Measurements from ENCODE around the gene NMUR2. TPM values are rescaled to one million over a fixed set of nuclear protein-coding genes. Genes with fewer than 3 reads are reported as not detected.

The NMUR2 gene
- total and polyA plus RNA-seq, 2 of the 8 experiments (the other 6 are each of a cell fraction or from before 2014, with no cell fraction given), result 0.11 TPM; not detected in 1

GRCh38 chr5:152379331-152379730 is 25.7 kb downstream of the NMUR2 start:
- H3K9ac ChIP-seq (replicated peaks in 1 of 4; ENCODE audit: extremely low read depth in 1 of 4, low read depth in 3 of 4, low read length in 3 of 4), result no peak overlapping the region
- no peak overlapping the region for H4K91ac ChIP-seq (replicated peaks; ENCODE audit: insufficient read length, low read length)
- H2BK12ac ChIP-seq (ENCODE audit: low read depth, low read length), result no peak overlapping the region
- FAIRE-seq (no peak), DNase-seq (ENCODE audit: low read depth in 1 of 2, low spot score in 2 of 2) (no peak)
- H3K79me1 ChIP-seq (ENCODE audit: low read depth, low read length), result no peaks in the 10 kb centered on the region
- WGBS, 2 experiments (ENCODE audit: extremely low coverage in 1 of 2, insufficient coverage in 1 of 2, insufficient read length in 1 of 2, insufficient replicate concordance in 2 of 2, low coverage in 1 of 2, low lambda C conversion rate in 2 of 2, missing lambda C conversion rate in 1 of 2), result 95% methylated on average over 3 of the region's 3 CpGs; no CpG with 5 or more reads in 1 of the 2 experiments
- H2BK120ac ChIP-seq (replicated peaks; ENCODE audit: low read depth, low read length), result no peak overlapping the region
- H3K4me2 ChIP-seq (ENCODE audit: insufficient read depth in 1 of 2, low read depth in 2 of 2, low read length in 2 of 2), result no peak overlapping the region
- ChIA-PET POLR2A (ENCODE audit: partially characterized antibody) (no interaction called here), CTCF (ENCODE audit: partially characterized antibody) (interaction anchor here (1.2 to 1.4 kb wide), 2 partner anchors 87 to 134 kb away, joined by 3 to 5 read pairs; no protein-coding TSS in a partner anchor)
- H2AFZ ChIP-seq (ENCODE audit: low read length), result no peak overlapping the region
- H4K5ac ChIP-seq (ENCODE audit: insufficient read length, low read depth, low read length), result no peak overlapping the region
- H3K18ac ChIP-seq (ENCODE audit: extremely low read depth, low read length), result no peak overlapping the region
- H4K20me1 ChIP-seq (replicated peaks in 1 of 2; ENCODE audit: control insufficient read depth in 1 of 2, insufficient read depth in 2 of 2, low read length in 2 of 2), result peaks cover 0 to 2% of the 10 kb centered on the region in 2 experiments
- H2BK5ac ChIP-seq (ENCODE audit: low read depth, low read length), result no peak overlapping the region
- H3K4me1 ChIP-seq (replicated peaks in 1 of 4; ENCODE audit: control insufficient read depth in 3 of 4, insufficient read depth in 4 of 4, low read length in 3 of 4), result no peaks in the 10 kb centered on the region
- no peak overlapping the region for H2BK15ac ChIP-seq (ENCODE audit: low read length)
- no peak overlapping the region for H4K8ac ChIP-seq (ENCODE audit: extremely low read depth, insufficient read depth, low read length)
- no peaks in the 10 kb centered on the region for H3K79me2 ChIP-seq (ENCODE audit: control insufficient read depth in 1 of 2, insufficient read depth in 2 of 2, low read length in 2 of 2)
- H3K56ac ChIP-seq (replicated peaks; ENCODE audit: insufficient read length, low read depth, low read length), result no peak overlapping the region
- H3K4me3 ChIP-seq (ENCODE audit: extremely low read depth in 1 of 4, insufficient read depth in 2 of 4, low read depth in 3 of 4, low read length in 4 of 4), result no peak overlapping the region
- H3K4ac ChIP-seq (replicated peaks; ENCODE audit: insufficient read length, low read depth, low read length), result no peak overlapping the region
- H3K23me2 ChIP-seq (ENCODE audit: low read depth, low read length), result no peaks in the 10 kb centered on the region
- H2BK20ac ChIP-seq (ENCODE audit: low read length), result no peak overlapping the region
- no peak overlapping the region for H3K14ac ChIP-seq (ENCODE audit: insufficient read length)
- H3K27me3 ChIP-seq (replicated peaks in 1 of 4; ENCODE audit: control insufficient read depth in 3 of 4, extremely low read depth in 1 of 4, insufficient read depth in 3 of 4, low read length in 3 of 4), result no peaks in the 10 kb centered on the region
- H3K36me3 ChIP-seq (ENCODE audit: control insufficient read depth in 2 of 4, insufficient read depth in 4 of 4, low read length in 3 of 4), result no peaks in the 10 kb centered on the region
- H3K23ac ChIP-seq (ENCODE audit: insufficient read length), result no peak overlapping the region
- H3K9me3 ChIP-seq (ENCODE audit: insufficient read depth in 2 of 2, low read depth in 1 of 2, low read length in 1 of 2), result no peaks in the 10 kb centered on the region
- H3K27ac ChIP-seq (ENCODE audit: low read depth, low read length), result no peak overlapping the region
- no peak overlapping the region for H2AK5ac ChIP-seq (ENCODE audit: low read depth, low read length)
- TF ChIP-seq HDAC2 (IDR thresholded peaks at IDR 0.05; ENCODE audit: borderline replicate concordance in 1 of 2, low read depth in 2 of 2, low read length in 2 of 2) (no peak), SP2 (IDR thresholded peaks at IDR 0.05; ENCODE audit: low read length) (no peak), CREB1 (IDR thresholded peaks at IDR 0.05) (no peak), JUND (IDR thresholded peaks at IDR 0.05; ENCODE audit: low read length) (no peak), KDM5A (IDR thresholded peaks at IDR 0.05; ENCODE audit: low read length) (no peak), MAX (IDR thresholded peaks at IDR 0.05) (no peak), SP4 (IDR thresholded peaks at IDR 0.05; ENCODE audit: low read length) (no peak), GTF2F1 (IDR thresholded peaks at IDR 0.05; ENCODE audit: borderline replicate concordance, low read depth, low read length) (no peak), SAP30 (IDR thresholded peaks at IDR 0.05; ENCODE audit: insufficient read depth, insufficient replicate concordance, low read length) (no peak)

Data from H1 (cell line).